IPS-18c (cell line): ENCODE results near the gene IQGAP2.
"Not testable (repeated sequence)": the region's sequence is repeated elsewhere in the genome, so short reads cannot be mapped to it uniquely, and the experiment has no call there.

Experiments
- H3K4me3 ChIP-seq: 2 replicates; pipeline ENCODE4 v1.7.0; 2013; ENCODE audit warnings: low read depth, mild to moderate bottlenecking, low read length, moderate library complexity; ENCODE audit not compliant: insufficient read depth
- H3K9me3 ChIP-seq: one replicate; pipeline ENCODE4 v1.6.1; 2013; ENCODE audit warnings: mild to moderate bottlenecking, low read length, moderate library complexity; ENCODE audit not compliant: control insufficient read depth, insufficient read depth

IQGAP2 gene

GRCh38 chr5:76720988-76721569 is 318.0 kb downstream of the IQGAP2 start:
- no peak overlapping the region for H3K4me3 ChIP-seq
- H3K9me3 ChIP-seq: no peaks in the 10 kb centered on the region

GRCh38 chr5:76723266-76723665 is 320.2 kb downstream of the IQGAP2 start:
- H3K9me3 ChIP-seq: no peaks in the 10 kb centered on the region

GRCh38 chr5:76723906-76724305 is 320.8 kb downstream of the IQGAP2 start:
- H3K9me3 ChIP-seq: no peaks in the 10 kb centered on the region
- H3K4me3 ChIP-seq: no peak overlapping the region

More at GRCh38 chr5:76723266-76723665, 320.2 kb downstream of the IQGAP2 start:
- no peak overlapping the region for H3K4me3 ChIP-seq

GRCh38 chr5:76724871-76725270 is 321.8 kb downstream of the IQGAP2 start:
- Histone ChIP-seq H3K4me3 (no peak overlapping the region), H3K9me3 (no peaks in the 10 kb centered on the region)

GRCh38 chr5:76728965-76729364 is 325.9 kb downstream of the IQGAP2 start:
- H3K9me3 ChIP-seq: no peaks in the 10 kb centered on the region
- no peak overlapping the region for H3K4me3 ChIP-seq

- Histone ChIP-seq H3K9me3 (no peaks in the 10 kb centered on the region), H3K4me3 (no peak overlapping the region)
Measured at GRCh38 chr5:76729373-76730290, 326.5 kb downstream of the IQGAP2 start.

GRCh38 chr5:76732405-76733048 is 329.4 kb downstream of the IQGAP2 start:
- Histone ChIP-seq H3K9me3 (no peaks in the 10 kb centered on the region), H3K4me3 (no peak overlapping the region)

- Histone ChIP-seq H3K4me3 (no peak overlapping the region), H3K9me3 (no peaks in the 10 kb centered on the region)
Measured at GRCh38 chr5:76733049-76733417, 329.9 kb downstream of the IQGAP2 start.

- H3K9me3 ChIP-seq: no peaks in the 10 kb centered on the region
- H3K4me3 ChIP-seq: no peak overlapping the region
Measured at GRCh38 chr5:76735762-76736545, 332.9 kb downstream of the IQGAP2 start.

GRCh38 chr5:76736679-76737556 is 333.8 kb downstream of the IQGAP2 start:
- no peaks in the 10 kb centered on the region for H3K9me3 ChIP-seq
- no peak overlapping the region for H3K4me3 ChIP-seq

GRCh38 chr5:76737846-76738245 is 334.8 kb downstream of the IQGAP2 start:
- H3K9me3 ChIP-seq: no peaks in the 10 kb centered on the region
- no peak overlapping the region for H3K4me3 ChIP-seq

- not testable (repeated sequence) for H3K4me3 ChIP-seq, H3K9me3 ChIP-seq
Measured at GRCh38 chr5:76741506-76741905, 338.4 kb downstream of the IQGAP2 start.

GRCh38 chr5:76742583-76742982 is 339.5 kb downstream of the IQGAP2 start:
- Histone ChIP-seq H3K9me3 (no peaks in the 10 kb centered on the region), H3K4me3 (no peak overlapping the region)

- H3K9me3 ChIP-seq: no peaks in the 10 kb centered on the region
- no peak overlapping the region for H3K4me3 ChIP-seq
Measured at GRCh38 chr5:76744632-76745031, 341.5 kb downstream of the IQGAP2 start.

- no peak overlapping the region for H3K4me3 ChIP-seq
- H3K9me3 ChIP-seq: no peaks in the 10 kb centered on the region
Measured at GRCh38 chr5:76745670-76746069, 342.6 kb downstream of the IQGAP2 start.

- no peak overlapping the region for H3K4me3 ChIP-seq
- no peaks in the 10 kb centered on the region for H3K9me3 ChIP-seq
Measured at GRCh38 chr5:76746677-76747076, 343.6 kb downstream of the IQGAP2 start.
